Gastrocnemius medialis (tissue), 4 donors: ENCODE measurements around the gene GALNT16.

Experiments
- POLR2A ChIP-seq, 2 donors: fragments of 450-650 bp; IDR thresholded peaks; one replicate each; pipeline ENCODE4 v1.6.1; 2017; ENCODE audit warnings: antibody characterized with exemption in 2 of 2, mild to moderate bottlenecking in 2 of 2, moderate library complexity in 2 of 2
- TF ChIP-seq, protein P1 (sequence below), 5 experiments: fragments of 450-650 bp in 3 of 5; fragments of 200-600 bp in 2 of 5; sonication (generic) in 2 of 5; IDR thresholded peaks in 4 of 5; conservative IDR thresholded peaks in 1 of 5; 1 replicate in 4 of 5; 2 replicates in 1 of 5; pipeline ENCODE4 v1.5.1; 2016 to 2019; ENCODE audit warnings: antibody characterized with exemption in 5 of 5, mild to moderate bottlenecking in 3 of 5, moderate library complexity in 3 of 5

DNA sequence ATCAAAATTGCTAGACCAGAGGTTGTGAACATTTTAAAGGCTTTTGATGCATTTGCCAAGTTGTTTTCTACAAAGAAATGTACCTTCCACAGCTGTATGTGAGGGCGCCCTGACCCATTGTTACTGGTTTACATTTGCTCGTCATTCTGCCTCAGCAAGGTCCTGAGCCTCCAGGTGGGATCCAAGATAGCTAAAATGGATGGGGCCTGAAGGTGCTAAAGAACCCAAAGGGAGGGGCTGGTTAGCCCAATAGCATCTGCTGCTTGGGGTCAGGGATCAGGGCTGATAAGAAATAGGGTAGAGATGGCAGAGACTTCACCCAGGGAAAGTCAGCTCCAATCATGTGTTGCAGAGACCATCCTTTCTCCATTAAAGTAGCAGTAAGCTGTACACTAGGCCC is 43.1 kb downstream of the GALNT16 start:
- TF ChIP-seq, protein P1, sequence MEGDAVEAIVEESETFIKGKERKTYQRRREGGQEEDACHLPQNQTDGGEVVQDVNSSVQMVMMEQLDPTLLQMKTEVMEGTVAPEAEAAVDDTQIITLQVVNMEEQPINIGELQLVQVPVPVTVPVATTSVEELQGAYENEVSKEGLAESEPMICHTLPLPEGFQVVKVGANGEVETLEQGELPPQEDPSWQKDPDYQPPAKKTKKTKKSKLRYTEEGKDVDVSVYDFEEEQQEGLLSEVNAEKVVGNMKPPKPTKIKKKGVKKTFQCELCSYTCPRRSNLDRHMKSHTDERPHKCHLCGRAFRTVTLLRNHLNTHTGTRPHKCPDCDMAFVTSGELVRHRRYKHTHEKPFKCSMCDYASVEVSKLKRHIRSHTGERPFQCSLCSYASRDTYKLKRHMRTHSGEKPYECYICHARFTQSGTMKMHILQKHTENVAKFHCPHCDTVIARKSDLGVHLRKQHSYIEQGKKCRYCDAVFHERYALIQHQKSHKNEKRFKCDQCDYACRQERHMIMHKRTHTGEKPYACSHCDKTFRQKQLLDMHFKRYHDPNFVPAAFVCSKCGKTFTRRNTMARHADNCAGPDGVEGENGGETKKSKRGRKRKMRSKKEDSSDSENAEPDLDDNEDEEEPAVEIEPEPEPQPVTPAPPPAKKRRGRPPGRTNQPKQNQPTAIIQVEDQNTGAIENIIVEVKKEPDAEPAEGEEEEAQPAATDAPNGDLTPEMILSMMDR (IDR thresholded peaks at IDR 0.05 in 4 of 5, conservative IDR thresholded peaks at IDR 0.05 in 1 of 5), result no peak
- TF ChIP-seq POLR2A (IDR thresholded peaks at IDR 0.05), result no peak
